HepG2 (cell line): ENCODE measurements around the gene SCAF11. TPM values are rescaled to one million over a fixed set of nuclear protein-coding genes. Genes with fewer than 3 reads are reported as not detected.

Experiments
- IRF2 ChIP-seq: IDR thresholded peaks from 2 replicates; pipeline ENCODE4 v1.6.1; 2018; ENCODE audit warnings: missing genetic modification reagents, missing compliant biosample characterization
- ISL2 ChIP-seq: sonication (generic); formaldehyde crosslinking; IDR thresholded peaks from 2 replicates; pipeline ENCODE4 v1.5.0; 2020; ENCODE audit warnings: missing genetic modification reagents
- NAIF1 ChIP-seq: sonication (generic); formaldehyde crosslinking; IDR thresholded peaks from 2 replicates; pipeline ENCODE4 v1.5.0; 2020; ENCODE audit warnings: mild to moderate bottlenecking, missing genetic modification reagents, borderline replicate concordance
- PCBP2 ChIP-seq: fragments of 200-400 bp; formaldehyde crosslinking; optimal IDR thresholded peaks from 2 replicates; pipeline ENCODE3; 2018; ENCODE audit warnings: low read length, low read depth; ENCODE audit not compliant: poor library complexity, severe bottlenecking
- SRF ChIP-seq: IDR thresholded peaks from 2 replicates; pipeline ENCODE4 v1.6.1; 2011; ENCODE audit warnings: mild to moderate bottlenecking, low read depth, low read length, moderate library complexity
- ZFAT ChIP-seq: sonication (generic); formaldehyde crosslinking; conservative IDR thresholded peaks from 2 replicates; pipeline ENCODE4 v1.8.1; 2023; ENCODE audit warnings: missing genetic modification reagents, inconsistent platforms
- ZNF329 ChIP-seq: sonication (generic); formaldehyde crosslinking; IDR thresholded peaks from 2 replicates; pipeline ENCODE4 v1.9.0; 2021; ENCODE audit warnings: low read depth, mild to moderate bottlenecking, missing genetic modification reagents
- ZNF501 ChIP-seq: sonication (generic); formaldehyde crosslinking; IDR thresholded peaks from 2 replicates; pipeline ENCODE4 v1.5.1; 2020; ENCODE audit warnings: mild to moderate bottlenecking, moderate library complexity, missing genetic modification reagents
- ZNF546 ChIP-seq: sonication (generic); formaldehyde crosslinking; conservative IDR thresholded peaks from 2 replicates; pipeline ENCODE4 v1.8.1; 2023; ENCODE audit warnings: mild to moderate bottlenecking, missing genetic modification reagents
- polyA plus RNA-seq, 8 experiments: library from polyadenylated mRNA; depleted of rRNA in 3 of 8; stranded (reverse) in 7 of 8; unstranded in 1 of 8; fragments of >200 nt; fragmentation: Illumina TruSeq in 4 of 8; extraction: Trizol in 4 of 8; gene quantifications; 2 replicates each; pipeline versions ENCODE4 v1.2.1 to v1.2.3, GENCODE V29; 2011 to 2016; ENCODE audit warnings: low read depth in 4 of 8, missing spikeins in 1 of 8, mixed read lengths in 1 of 8; ENCODE audit not compliant: insufficient read depth in 1 of 8
- total RNA-seq, 5 experiments: library from RNA; depleted of rRNA; stranded (reverse); fragments of >200 nt; fragmentation: Illumina TruSeq; extraction: Trizol; gene quantifications; 2 replicates each; pipeline ENCODE4 v1.2.3, GENCODE V29; 2016; ENCODE audit warnings: low read depth in 1 of 5
- TF ChIP-seq, protein P1 (sequence below): IDR thresholded peaks from 2 replicates; pipeline ENCODE4 v1.4.0; 2020; ENCODE audit warnings: mild to moderate bottlenecking, missing genetic modification reagents
- TF ChIP-seq, protein P2 (sequence below): sonication (generic); formaldehyde crosslinking; IDR thresholded peaks from 2 replicates; pipeline ENCODE4 v1.5.0; 2020; ENCODE audit warnings: mild to moderate bottlenecking, missing genetic modification reagents
- TF ChIP-seq, protein P3 (sequence below): sonication (generic); formaldehyde crosslinking; IDR thresholded peaks from 2 replicates; pipeline ENCODE4 v1.4.0; 2020; ENCODE audit warnings: missing genetic modification reagents
- TF ChIP-seq, protein P4 (sequence below): sonication (generic); formaldehyde crosslinking; IDR thresholded peaks from 2 replicates; pipeline ENCODE4 v1.9.0; 2021; ENCODE audit warnings: missing genetic modification reagents, borderline replicate concordance
- TF ChIP-seq, protein P5 (sequence below): sonication (generic); formaldehyde crosslinking; IDR thresholded peaks from 2 replicates; pipeline ENCODE4 v1.5.0; 2020; ENCODE audit warnings: mild to moderate bottlenecking, missing genetic modification reagents, borderline replicate concordance

Gene SCAF11
- total and polyA plus RNA-seq, 2 of the 13 experiments (the other 11 are each of a cell fraction or from before 2014, with no cell fraction given): 26.9 to 38.3 TPM

DNA sequence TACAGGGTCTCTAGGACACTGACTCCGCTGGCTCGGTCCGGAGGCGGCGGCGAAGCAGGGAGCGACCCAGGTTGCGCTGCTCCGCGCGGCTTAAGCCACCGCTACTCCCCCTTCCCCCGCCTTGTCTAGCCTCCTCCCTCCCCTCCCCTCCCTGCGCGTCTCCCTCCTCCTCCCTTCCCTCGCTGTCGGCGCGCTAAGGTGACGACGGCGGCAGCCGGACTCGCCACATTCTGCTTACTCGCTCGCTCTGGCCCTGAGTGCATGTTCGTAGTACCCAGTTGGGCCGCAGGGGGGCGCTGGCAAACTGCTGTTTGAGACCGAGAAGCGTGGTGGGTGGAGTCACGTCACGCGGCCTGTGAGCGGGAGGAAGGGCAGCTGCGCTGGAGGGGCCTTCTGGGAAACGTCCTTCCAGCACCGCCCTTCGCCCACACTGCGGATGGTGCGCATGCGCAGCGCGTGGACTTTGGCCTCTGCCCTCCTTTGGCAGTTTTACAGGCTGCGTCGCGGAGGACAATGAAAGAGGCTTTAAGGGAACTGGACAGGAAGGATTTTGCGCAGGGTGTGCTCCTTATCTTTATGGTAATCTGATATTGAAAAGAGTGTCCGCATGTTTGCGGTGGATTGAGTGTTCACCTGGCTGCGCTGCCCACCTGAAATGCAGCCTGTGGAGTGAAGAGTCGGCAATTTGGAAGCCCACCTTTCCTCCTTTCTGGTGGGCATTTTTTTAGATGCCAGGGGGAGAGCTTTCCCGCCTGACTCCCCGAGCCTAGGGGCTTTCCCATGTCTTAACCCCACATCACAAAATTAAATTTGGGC lies at the start of gene SCAF11 (continued):
- TF ChIP-seq, protein P1, sequence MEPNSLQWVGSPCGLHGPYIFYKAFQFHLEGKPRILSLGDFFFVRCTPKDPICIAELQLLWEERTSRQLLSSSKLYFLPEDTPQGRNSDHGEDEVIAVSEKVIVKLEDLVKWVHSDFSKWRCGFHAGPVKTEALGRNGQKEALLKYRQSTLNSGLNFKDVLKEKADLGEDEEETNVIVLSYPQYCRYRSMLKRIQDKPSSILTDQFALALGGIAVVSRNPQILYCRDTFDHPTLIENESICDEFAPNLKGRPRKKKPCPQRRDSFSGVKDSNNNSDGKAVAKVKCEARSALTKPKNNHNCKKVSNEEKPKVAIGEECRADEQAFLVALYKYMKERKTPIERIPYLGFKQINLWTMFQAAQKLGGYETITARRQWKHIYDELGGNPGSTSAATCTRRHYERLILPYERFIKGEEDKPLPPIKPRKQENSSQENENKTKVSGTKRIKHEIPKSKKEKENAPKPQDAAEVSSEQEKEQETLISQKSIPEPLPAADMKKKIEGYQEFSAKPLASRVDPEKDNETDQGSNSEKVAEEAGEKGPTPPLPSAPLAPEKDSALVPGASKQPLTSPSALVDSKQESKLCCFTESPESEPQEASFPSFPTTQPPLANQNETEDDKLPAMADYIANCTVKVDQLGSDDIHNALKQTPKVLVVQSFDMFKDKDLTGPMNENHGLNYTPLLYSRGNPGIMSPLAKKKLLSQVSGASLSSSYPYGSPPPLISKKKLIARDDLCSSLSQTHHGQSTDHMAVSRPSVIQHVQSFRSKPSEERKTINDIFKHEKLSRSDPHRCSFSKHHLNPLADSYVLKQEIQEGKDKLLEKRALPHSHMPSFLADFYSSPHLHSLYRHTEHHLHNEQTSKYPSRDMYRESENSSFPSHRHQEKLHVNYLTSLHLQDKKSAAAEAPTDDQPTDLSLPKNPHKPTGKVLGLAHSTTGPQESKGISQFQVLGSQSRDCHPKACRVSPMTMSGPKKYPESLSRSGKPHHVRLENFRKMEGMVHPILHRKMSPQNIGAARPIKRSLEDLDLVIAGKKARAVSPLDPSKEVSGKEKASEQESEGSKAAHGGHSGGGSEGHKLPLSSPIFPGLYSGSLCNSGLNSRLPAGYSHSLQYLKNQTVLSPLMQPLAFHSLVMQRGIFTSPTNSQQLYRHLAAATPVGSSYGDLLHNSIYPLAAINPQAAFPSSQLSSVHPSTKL: peak; percentile 83
- TF ChIP-seq SRF (peak; percentile 6; the same call in 1 of the 2 replicates), ISL2 (no peak), NAIF1 (peak; percentile 79; the same call in 1 of the 2 replicates), IRF2 (CRISPR knock-in tag) (peak; percentile 96), ZNF501 (peak; percentile 59; the same call in 1 of the 2 replicates), PCBP2 (no peak), ZNF329 (CRISPR knock-in tag) (peak; percentile 94), ZNF546 (CRISPR knock-in tag) (peak; percentile 89; the same call in 1 of the 2 replicates), ZFAT (CRISPR knock-in tag) (no peak)
- TF ChIP-seq, protein P2, sequence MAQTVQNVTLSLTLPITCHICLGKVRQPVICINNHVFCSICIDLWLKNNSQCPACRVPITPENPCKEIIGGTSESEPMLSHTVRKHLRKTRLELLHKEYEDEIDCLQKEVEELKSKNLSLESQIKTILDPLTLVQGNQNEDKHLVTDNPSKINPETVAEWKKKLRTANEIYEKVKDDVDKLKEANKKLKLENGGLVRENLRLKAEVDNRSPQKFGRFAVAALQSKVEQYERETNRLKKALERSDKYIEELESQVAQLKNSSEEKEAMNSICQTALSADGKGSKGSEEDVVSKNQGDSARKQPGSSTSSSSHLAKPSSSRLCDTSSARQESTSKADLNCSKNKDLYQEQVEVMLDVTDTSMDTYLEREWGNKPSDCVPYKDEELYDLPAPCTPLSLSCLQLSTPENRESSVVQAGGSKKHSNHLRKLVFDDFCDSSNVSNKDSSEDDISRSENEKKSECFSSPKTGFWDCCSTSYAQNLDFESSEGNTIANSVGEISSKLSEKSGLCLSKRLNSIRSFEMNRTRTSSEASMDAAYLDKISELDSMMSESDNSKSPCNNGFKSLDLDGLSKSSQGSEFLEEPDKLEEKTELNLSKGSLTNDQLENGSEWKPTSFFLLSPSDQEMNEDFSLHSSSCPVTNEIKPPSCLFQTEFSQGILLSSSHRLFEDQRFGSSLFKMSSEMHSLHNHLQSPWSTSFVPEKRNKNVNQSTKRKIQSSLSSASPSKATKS (CRISPR knock-in tag): peak; percentile 78
- TF ChIP-seq, protein P3, sequence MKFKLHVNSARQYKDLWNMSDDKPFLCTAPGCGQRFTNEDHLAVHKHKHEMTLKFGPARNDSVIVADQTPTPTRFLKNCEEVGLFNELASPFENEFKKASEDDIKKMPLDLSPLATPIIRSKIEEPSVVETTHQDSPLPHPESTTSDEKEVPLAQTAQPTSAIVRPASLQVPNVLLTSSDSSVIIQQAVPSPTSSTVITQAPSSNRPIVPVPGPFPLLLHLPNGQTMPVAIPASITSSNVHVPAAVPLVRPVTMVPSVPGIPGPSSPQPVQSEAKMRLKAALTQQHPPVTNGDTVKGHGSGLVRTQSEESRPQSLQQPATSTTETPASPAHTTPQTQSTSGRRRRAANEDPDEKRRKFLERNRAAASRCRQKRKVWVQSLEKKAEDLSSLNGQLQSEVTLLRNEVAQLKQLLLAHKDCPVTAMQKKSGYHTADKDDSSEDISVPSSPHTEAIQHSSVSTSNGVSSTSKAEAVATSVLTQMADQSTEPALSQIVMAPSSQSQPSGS (CRISPR knock-in tag): peak; percentile 82
- TF ChIP-seq, protein P4, sequence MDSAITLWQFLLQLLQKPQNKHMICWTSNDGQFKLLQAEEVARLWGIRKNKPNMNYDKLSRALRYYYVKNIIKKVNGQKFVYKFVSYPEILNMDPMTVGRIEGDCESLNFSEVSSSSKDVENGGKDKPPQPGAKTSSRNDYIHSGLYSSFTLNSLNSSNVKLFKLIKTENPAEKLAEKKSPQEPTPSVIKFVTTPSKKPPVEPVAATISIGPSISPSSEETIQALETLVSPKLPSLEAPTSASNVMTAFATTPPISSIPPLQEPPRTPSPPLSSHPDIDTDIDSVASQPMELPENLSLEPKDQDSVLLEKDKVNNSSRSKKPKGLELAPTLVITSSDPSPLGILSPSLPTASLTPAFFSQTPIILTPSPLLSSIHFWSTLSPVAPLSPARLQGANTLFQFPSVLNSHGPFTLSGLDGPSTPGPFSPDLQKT (CRISPR knock-in tag): no peak; the same call in 1 of the 2 replicates
- TF ChIP-seq, protein P5, sequence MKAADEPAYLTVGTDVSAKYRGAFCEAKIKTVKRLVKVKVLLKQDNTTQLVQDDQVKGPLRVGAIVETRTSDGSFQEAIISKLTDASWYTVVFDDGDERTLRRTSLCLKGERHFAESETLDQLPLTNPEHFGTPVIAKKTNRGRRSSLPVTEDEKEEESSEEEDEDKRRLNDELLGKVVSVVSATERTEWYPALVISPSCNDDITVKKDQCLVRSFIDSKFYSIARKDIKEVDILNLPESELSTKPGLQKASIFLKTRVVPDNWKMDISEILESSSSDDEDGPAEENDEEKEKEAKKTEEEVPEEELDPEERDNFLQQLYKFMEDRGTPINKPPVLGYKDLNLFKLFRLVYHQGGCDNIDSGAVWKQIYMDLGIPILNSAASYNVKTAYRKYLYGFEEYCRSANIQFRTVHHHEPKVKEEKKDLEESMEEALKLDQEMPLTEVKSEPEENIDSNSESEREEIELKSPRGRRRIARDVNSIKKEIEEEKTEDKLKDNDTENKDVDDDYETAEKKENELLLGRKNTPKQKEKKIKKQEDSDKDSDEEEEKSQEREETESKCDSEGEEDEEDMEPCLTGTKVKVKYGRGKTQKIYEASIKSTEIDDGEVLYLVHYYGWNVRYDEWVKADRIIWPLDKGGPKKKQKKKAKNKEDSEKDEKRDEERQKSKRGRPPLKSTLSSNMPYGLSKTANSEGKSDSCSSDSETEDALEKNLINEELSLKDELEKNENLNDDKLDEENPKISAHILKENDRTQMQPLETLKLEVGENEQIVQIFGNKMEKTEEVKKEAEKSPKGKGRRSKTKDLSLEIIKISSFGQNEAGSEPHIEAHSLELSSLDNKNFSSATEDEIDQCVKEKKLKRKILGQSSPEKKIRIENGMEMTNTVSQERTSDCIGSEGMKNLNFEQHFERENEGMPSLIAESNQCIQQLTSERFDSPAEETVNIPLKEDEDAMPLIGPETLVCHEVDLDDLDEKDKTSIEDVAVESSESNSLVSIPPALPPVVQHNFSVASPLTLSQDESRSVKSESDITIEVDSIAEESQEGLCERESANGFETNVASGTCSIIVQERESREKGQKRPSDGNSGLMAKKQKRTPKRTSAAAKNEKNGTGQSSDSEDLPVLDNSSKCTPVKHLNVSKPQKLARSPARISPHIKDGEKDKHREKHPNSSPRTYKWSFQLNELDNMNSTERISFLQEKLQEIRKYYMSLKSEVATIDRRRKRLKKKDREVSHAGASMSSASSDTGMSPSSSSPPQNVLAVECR: peak; percentile 79; the same call in 1 of the 2 replicates
